Fibroblast of mammary gland (primary cell): ENCODE data around the gene ETS1.

Experiments
- DNase-seq: peaks from one replicate; pipeline ENCODE4 v3.0.0-alpha.2; 2010; ENCODE audit warnings: low read depth
- H3K4me3 ChIP-seq: 2 replicates; pipeline ENCODE4 v1.5.1; 2011; ENCODE audit warnings: low read depth, mild to moderate bottlenecking, low read length, moderate library complexity; ENCODE audit not compliant: control insufficient read depth
- CTCF ChIP-seq: conservative IDR thresholded peaks from 2 replicates; pipeline ENCODE4 v1.5.1; 2011; ENCODE audit warnings: low read depth, low read length, inconsistent platforms; ENCODE audit not compliant: control insufficient read depth, insufficient read depth

Gene ETS1

GRCh38 chr11:128618603-128619002 is 31.2 kb upstream of the ETS1 start:
- no peak for DNase-seq
- H3K4me3 ChIP-seq, result no peak overlapping the region
- no peak for TF ChIP-seq CTCF

- no peak overlapping the region for H3K4me3 ChIP-seq
- no peak for TF ChIP-seq CTCF
- no peak for DNase-seq
These were observed 28.8 kb upstream of the ETS1 start for GRCh38 chr11:128616161-128616560.

GRCh38 chr11:128615612-128616011 is 28.3 kb upstream of the ETS1 start:
- H3K4me3 ChIP-seq, result no peak overlapping the region
- DNase-seq, result no peak
- TF ChIP-seq CTCF, result no peak

- H3K4me3 ChIP-seq, result no peak overlapping the region
- TF ChIP-seq CTCF, result no peak
- DNase-seq, result no peak
These were observed 27.7 kb upstream of the ETS1 start for GRCh38 chr11:128615076-128615475.

- TF ChIP-seq CTCF, result no peak
- no peak overlapping the region for H3K4me3 ChIP-seq
- no peak for DNase-seq
These were observed 26.7 kb upstream of the ETS1 start for GRCh38 chr11:128614026-128614425.

- DNase-seq, result no peak
- TF ChIP-seq CTCF, result no peak
These were observed 26.1 kb upstream of the ETS1 start for GRCh38 chr11:128613300-128613995.

More at GRCh38 chr11:128613300-128613995, 26.1 kb upstream of the ETS1 start:
- H3K4me3 ChIP-seq, result no peak overlapping the region
